CD4-positive, alpha-beta T cell treated with Interleukin-10 for 1 hour (primary cell): ENCODE data around the gene WDSUB1.

ENCODE experiments used
- DNase-seq: peaks from one replicate; pipeline ENCODE4 v3.0.0-alpha.2; 2020

Gene WDSUB1

GRCh38 chr2:159262904-159263303, 23.6 kb downstream of the WDSUB1 start:
- DNase-seq: no peak

- no peak for DNase-seq
Measured at GRCh38 chr2:159262226-159262625, 24.3 kb downstream of the WDSUB1 start.

- DNase-seq: no peak
Measured at GRCh38 chr2:159256159-159256558, 30.3 kb downstream of the WDSUB1 start.

GRCh38 chr2:159252905-159253304, 33.6 kb downstream of the WDSUB1 start:
- no peak for DNase-seq

- DNase-seq: no peak
Measured at GRCh38 chr2:159251296-159252173, 35.0 kb downstream of the WDSUB1 start.

- no peak for DNase-seq
Measured at GRCh38 chr2:159249990-159250715, 36.4 kb downstream of the WDSUB1 start.

GRCh38 chr2:159246325-159246988, 40.0 kb downstream of the WDSUB1 start:
- no peak for DNase-seq

GRCh38 chr2:159243529-159243928, 43.0 kb downstream of the WDSUB1 start:
- DNase-seq: no peak

GRCh38 chr2:159234868-159235267, 51.6 kb downstream of the WDSUB1 start:
- no peak for DNase-seq

- no peak for DNase-seq
Measured at GRCh38 chr2:159232456-159233170, 53.9 kb downstream of the WDSUB1 start.

- DNase-seq: no peak
Measured at GRCh38 chr2:159230145-159230877, 56.2 kb downstream of the WDSUB1 start.

GRCh38 chr2:159229476-159230144, 56.9 kb downstream of the WDSUB1 start:
- no peak for DNase-seq

- no peak for DNase-seq
Measured at GRCh38 chr2:159228081-159228581, 58.4 kb downstream of the WDSUB1 start.

GRCh38 chr2:159227467-159227866, 59.0 kb downstream of the WDSUB1 start:
- DNase-seq: peak; percentile 34

- no peak for DNase-seq
Measured at GRCh38 chr2:159226608-159227385, 59.7 kb downstream of the WDSUB1 start.

GRCh38 chr2:159226059-159226461, 60.4 kb downstream of the WDSUB1 start:
- DNase-seq: peak; percentile 37

- no peak for DNase-seq
Measured at GRCh38 chr2:159225025-159226016, 61.2 kb downstream of the WDSUB1 start.

GRCh38 chr2:159224061-159224813, 62.3 kb downstream of the WDSUB1 start:
- no peak for DNase-seq
